Tibial nerve (tissue), 4 donors: Measurements from ENCODE around the gene PRR11. TPM values are rescaled to one million over a fixed set of nuclear protein-coding genes. Genes with fewer than 3 reads are reported as not detected.

Experiments
- DNase-seq, 2 donors: peaks; one replicate each; pipeline ENCODE4 v3.0.0-alpha.2; 2019; ENCODE audit warnings: low spot score in 2 of 2
- H3K27ac ChIP-seq, 4 donors: fragments of 200-600 bp; sonication (generic) in 3 of 4; one replicate each; pipeline ENCODE4 v1.5.1; 2017 to 2019; ENCODE audit warnings: mild to moderate bottlenecking in 1 of 4
- H3K27me3 ChIP-seq, 2 donors: fragments of 200-600 bp; sonication (generic) in 1 of 2; one replicate each; pipeline versions ENCODE4 v1.5.1 to v1.6.0; 2017 to 2019
- H3K36me3 ChIP-seq, 3 donors: fragments of 200-600 bp; sonication (generic); one replicate each; pipeline ENCODE4 v1.5.1; 2018 to 2019
- H3K4me1 ChIP-seq, 4 donors: fragments of 200-600 bp; sonication (generic) in 3 of 4; one replicate each; pipeline ENCODE4 v1.5.1; 2017 to 2019
- H3K4me3 ChIP-seq, 4 donors: fragments of 200-600 bp; sonication (generic) in 3 of 4; one replicate each; pipeline ENCODE4 v1.5.1; 2017 to 2019; ENCODE audit warnings: mild to moderate bottlenecking in 1 of 4, moderate library complexity in 1 of 4
- H3K9me3 ChIP-seq, 4 donors: fragments of 200-600 bp; sonication (generic) in 3 of 4; one replicate each; pipeline ENCODE4 v1.5.1; 2017 to 2019
- CTCF ChIP-seq, 5 experiments: fragments of 200-600 bp in 3 of 5; fragments of 450-650 bp in 2 of 5; sonication (generic) in 3 of 5; IDR thresholded peaks; one replicate each; pipeline ENCODE4 v1.5.1; 2016 to 2019; ENCODE audit warnings: antibody characterized with exemption in 5 of 5, mild to moderate bottlenecking in 3 of 5, moderate library complexity in 2 of 5
- EP300 ChIP-seq, 2 donors: sonication (generic); formaldehyde crosslinking; IDR thresholded peaks; one replicate each; pipeline ENCODE4 v1.6.1; 2017; ENCODE audit warnings: antibody characterized with exemption in 2 of 2, mild to moderate bottlenecking in 1 of 2
- POLR2A ChIP-seq, 2 donors: fragments of 450-650 bp; IDR thresholded peaks; one replicate each; pipeline ENCODE4 v1.6.1; 2017; ENCODE audit warnings: antibody characterized with exemption in 2 of 2, mild to moderate bottlenecking in 2 of 2, moderate library complexity in 2 of 2
- WGBS, 2 donors: methylation state at CpG; one replicate each; pipeline ENCODE4 v1.1.5; 2018; 5-methylcytosine and 5-hydroxymethylcytosine counted together
- total RNA-seq, 4 donors: library from RNA; depleted of rRNA; stranded (reverse); fragments of >200 nt; gene quantifications; one replicate each; pipeline ENCODE4 v1.1.0, GENCODE V29; 2016

The PRR11 gene
- total RNA-seq, 4 donors from 2014 or later = 0.66 to 44.4 (median 0.84) TPM

GRCh38 chr17:59108400-59109102, 47.0 kb upstream of the PRR11 start:
- Histone ChIP-seq H3K4me3 (no peak overlapping the region), H3K9me3 (no peaks in the 10 kb centered on the region)
- WGBS, 2 donors = 65 to 79% methylated on average over 7 of the region's 7 CpGs

GRCh38 chr17:59110973-59111372, 44.6 kb upstream of the PRR11 start:
- Histone ChIP-seq H3K9me3 (no peaks in the 10 kb centered on the region), H3K36me3 (peaks cover 0 to 16% (median 0%) of the 10 kb centered on the region in 3 donors), H3K27ac (no peak overlapping the region), H3K4me1 (peaks cover 0 to 22% (median 2%) of the 10 kb centered on the region in 4 donors), H3K4me3 (no peak overlapping the region), H3K27me3 (no peaks in the 10 kb centered on the region)
- TF ChIP-seq EP300 (IDR thresholded peaks at IDR 0.05) (no peak), CTCF (IDR thresholded peaks at IDR 0.05) (no peak), POLR2A (IDR thresholded peaks at IDR 0.05) (no peak)
- no peak for DNase-seq

More at GRCh38 chr17:59108400-59109102, 47.0 kb upstream of the PRR11 start:
- TF ChIP-seq POLR2A (IDR thresholded peaks at IDR 0.05) (no peak), CTCF (IDR thresholded peaks at IDR 0.05) (no peak)
- H3K4me1 ChIP-seq = peaks cover 0 to 45% (median 14%) of the 10 kb centered on the region in 4 donors
- no peak for DNase-seq
- no peaks in the 10 kb centered on the region for H3K27me3 ChIP-seq
- no peak overlapping the region for H3K27ac ChIP-seq
- no peaks in the 10 kb centered on the region for H3K36me3 ChIP-seq

GRCh38 chr17:59111539-59111938, 44.0 kb upstream of the PRR11 start:
- Histone ChIP-seq H3K4me3 (no peak overlapping the region), H3K36me3 (peaks cover 0 to 19% (median 0%) of the 10 kb centered on the region in 3 donors), H3K27ac (no peak overlapping the region), H3K27me3 (no peaks in the 10 kb centered on the region), H3K4me1 (peaks cover 0 to 22% (median 2%) of the 10 kb centered on the region in 4 donors), H3K9me3 (no peaks in the 10 kb centered on the region)
- no peak for TF ChIP-seq EP300 (IDR thresholded peaks at IDR 0.05)
- TF ChIP-seq CTCF (IDR thresholded peaks at IDR 0.05) = no peak
- no peak for TF ChIP-seq POLR2A (IDR thresholded peaks at IDR 0.05)
- no peak for DNase-seq
- WGBS, 2 donors = 74 to 75% methylated on average over 3 of the region's 3 CpGs

GRCh38 chr17:59115474-59115873, 40.1 kb upstream of the PRR11 start:
- Histone ChIP-seq H3K36me3 (peaks cover 0 to 41% (median 3%) of the 10 kb centered on the region in 3 donors), H3K27me3 (no peaks in the 10 kb centered on the region), H3K27ac (no peak overlapping the region), H3K4me1 (peaks cover 0 to 6% (median 0%) of the 10 kb centered on the region in 4 donors), H3K9me3 (no peaks in the 10 kb centered on the region), H3K4me3 (no peak overlapping the region)
- no peak for DNase-seq
- no peak for TF ChIP-seq EP300 (IDR thresholded peaks at IDR 0.05)
- no peak for TF ChIP-seq POLR2A (IDR thresholded peaks at IDR 0.05)
- TF ChIP-seq CTCF (IDR thresholded peaks at IDR 0.05) = no peak
- WGBS, 2 donors = 93 to 96% methylated on average over 9 of the region's 9 CpGs

- Histone ChIP-seq H3K27me3 (no peaks in the 10 kb centered on the region), H3K4me3 (no peak overlapping the region), H3K36me3 (peaks cover 0 to 46% (median 3%) of the 10 kb centered on the region in 3 donors), H3K9me3 (no peaks in the 10 kb centered on the region), H3K4me1 (no peaks in the 10 kb centered on the region), H3K27ac (no peak overlapping the region)
- no peak for TF ChIP-seq POLR2A (IDR thresholded peaks at IDR 0.05)
- no peak for TF ChIP-seq EP300 (IDR thresholded peaks at IDR 0.05)
- TF ChIP-seq CTCF (IDR thresholded peaks at IDR 0.05) = no peak
- 97 to 98% methylated on average over 9 of the region's 9 CpGs for WGBS, 2 donors
- DNase-seq = no peak
Measured at GRCh38 chr17:59121901-59122480, 33.6 kb upstream of the PRR11 start.
